Endothelial cell (in vitro differentiated cells): ENCODE data around the gene BPIFB4. TPM values are rescaled to one million over a fixed set of nuclear protein-coding genes. Genes with fewer than 3 reads are reported as not detected.

Experiments
- DNase-seq: peaks from one replicate; pipeline ENCODE4 v3.0.0; 2021; ENCODE audit warnings: low spot score
- H3K27ac Mint-ChIP-seq: one replicate; pipeline ENCODE4 v1.8.0; 2021; ENCODE audit warnings: mixed read lengths, inconsistent platforms; ENCODE audit not compliant: unreplicated experiment
- H3K27me3 Mint-ChIP-seq: one replicate; pipeline ENCODE4 v1.8.0; 2021; ENCODE audit warnings: mild to moderate bottlenecking, moderate library complexity, mixed read lengths, inconsistent platforms; ENCODE audit not compliant: unreplicated experiment
- H3K36me3 Mint-ChIP-seq: one replicate; pipeline ENCODE4 v1.8.0; 2021; ENCODE audit warnings: mild to moderate bottlenecking, low read depth, mixed read lengths, inconsistent platforms; ENCODE audit not compliant: unreplicated experiment
- H3K4me1 Mint-ChIP-seq: one replicate; pipeline ENCODE4 v1.8.0; 2021; ENCODE audit warnings: mild to moderate bottlenecking, mixed read lengths, inconsistent platforms; ENCODE audit not compliant: unreplicated experiment
- H3K4me3 Mint-ChIP-seq: one replicate; pipeline ENCODE4 v1.8.0; 2021; ENCODE audit warnings: mild to moderate bottlenecking, mixed read lengths, inconsistent platforms; ENCODE audit not compliant: unreplicated experiment
- H3K9me3 Mint-ChIP-seq: one replicate; pipeline ENCODE4 v1.8.0; 2021; ENCODE audit warnings: mixed read lengths, inconsistent platforms; ENCODE audit not compliant: unreplicated experiment
- total RNA-seq: library from RNA; stranded (reverse); fragmentation: NEBNext Ultra II Directional; extraction: Animal tissue kit (Norgen Biotek cat#: 25700); gene quantifications from one replicate; pipeline ENCODE4 v1.2.1, GENCODE V29; 2021; ENCODE audit not compliant: unreplicated experiment
- TF ChIP-seq, protein P1 (sequence below): fragments of 200-600 bp; sonication (generic); IDR thresholded peaks from one replicate; pipeline ENCODE4 v1.5.0; 2021; ENCODE audit warnings: antibody characterized with exemption; ENCODE audit not compliant: unreplicated experiment

Gene BPIFB4
- total RNA-seq, 1 donor from 2014 or later, result 2.1 TPM

DNA sequence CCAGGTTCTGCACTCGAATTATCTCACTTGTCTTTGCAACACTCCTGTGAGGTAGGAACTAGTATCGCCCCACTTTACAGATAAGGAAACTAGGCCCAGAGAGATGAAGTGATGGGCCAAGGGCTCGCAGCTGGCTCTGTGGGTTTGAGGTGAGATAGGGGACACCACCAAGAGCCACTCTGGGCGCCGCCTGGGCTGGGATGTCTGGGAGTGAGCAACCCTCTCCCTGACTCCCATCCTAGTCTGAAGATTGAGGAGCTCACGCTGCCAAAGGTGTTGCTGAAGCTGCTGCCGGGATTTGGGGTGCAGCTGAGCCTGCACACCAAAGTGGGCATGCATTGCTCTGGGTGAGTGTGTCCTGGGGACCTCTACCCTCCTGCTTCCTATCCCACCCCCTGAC lies 20.3 kb upstream of the BPIFB4 start:
- TF ChIP-seq, protein P1, sequence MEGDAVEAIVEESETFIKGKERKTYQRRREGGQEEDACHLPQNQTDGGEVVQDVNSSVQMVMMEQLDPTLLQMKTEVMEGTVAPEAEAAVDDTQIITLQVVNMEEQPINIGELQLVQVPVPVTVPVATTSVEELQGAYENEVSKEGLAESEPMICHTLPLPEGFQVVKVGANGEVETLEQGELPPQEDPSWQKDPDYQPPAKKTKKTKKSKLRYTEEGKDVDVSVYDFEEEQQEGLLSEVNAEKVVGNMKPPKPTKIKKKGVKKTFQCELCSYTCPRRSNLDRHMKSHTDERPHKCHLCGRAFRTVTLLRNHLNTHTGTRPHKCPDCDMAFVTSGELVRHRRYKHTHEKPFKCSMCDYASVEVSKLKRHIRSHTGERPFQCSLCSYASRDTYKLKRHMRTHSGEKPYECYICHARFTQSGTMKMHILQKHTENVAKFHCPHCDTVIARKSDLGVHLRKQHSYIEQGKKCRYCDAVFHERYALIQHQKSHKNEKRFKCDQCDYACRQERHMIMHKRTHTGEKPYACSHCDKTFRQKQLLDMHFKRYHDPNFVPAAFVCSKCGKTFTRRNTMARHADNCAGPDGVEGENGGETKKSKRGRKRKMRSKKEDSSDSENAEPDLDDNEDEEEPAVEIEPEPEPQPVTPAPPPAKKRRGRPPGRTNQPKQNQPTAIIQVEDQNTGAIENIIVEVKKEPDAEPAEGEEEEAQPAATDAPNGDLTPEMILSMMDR, result no peak
- Mint-ChIP-seq H3K4me3 (no peak overlapping the region), H3K36me3 (no peaks in the 10 kb centered on the region), H3K27me3 (peaks cover 2% of the 10 kb centered on the region), H3K27ac (no peak overlapping the region), H3K4me1 (peaks cover 10% of the 10 kb centered on the region), H3K9me3 (no peaks in the 10 kb centered on the region)
- no peak for DNase-seq

DNA sequence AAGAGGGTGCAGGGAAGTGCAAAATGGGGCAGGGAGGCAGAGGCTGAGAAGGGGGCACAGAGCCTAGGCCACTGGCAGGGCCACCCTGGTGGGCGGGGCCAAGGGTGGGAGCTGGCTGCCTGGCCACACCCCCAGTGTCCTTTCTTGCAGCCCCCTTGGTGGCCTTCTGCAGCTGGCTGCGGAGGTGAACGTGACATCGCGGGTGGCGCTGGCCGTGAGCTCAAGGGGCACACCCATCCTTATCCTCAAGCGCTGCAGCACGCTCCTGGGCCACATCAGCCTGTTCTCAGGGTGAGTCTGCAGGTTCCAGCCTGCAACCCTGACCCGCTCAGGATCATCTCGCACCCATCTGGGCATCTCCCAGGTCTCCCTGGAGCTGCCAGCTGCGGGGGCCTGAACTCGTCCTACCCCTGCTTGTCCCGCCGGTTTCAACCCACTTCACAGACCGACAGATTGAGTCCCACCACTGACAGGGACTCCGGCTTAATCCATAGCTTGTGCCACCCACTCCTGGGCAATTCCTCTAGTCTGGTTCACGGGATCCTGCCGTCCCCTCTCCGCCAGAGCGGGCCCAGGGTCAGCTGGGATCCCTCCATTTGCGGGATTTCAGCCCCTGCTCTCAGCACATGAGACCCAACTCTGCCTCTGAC lies 19.6 kb upstream of the BPIFB4 start:
- Mint-ChIP-seq H3K27me3 (peaks cover 2% of the 10 kb centered on the region), H3K36me3 (no peaks in the 10 kb centered on the region), H3K4me1 (peaks cover 10% of the 10 kb centered on the region), H3K9me3 (no peaks in the 10 kb centered on the region), H3K4me3 (no peak overlapping the region), H3K27ac (no peak overlapping the region)
- DNase-seq, result no peak
- TF ChIP-seq, protein P1, result no peak

DNA sequence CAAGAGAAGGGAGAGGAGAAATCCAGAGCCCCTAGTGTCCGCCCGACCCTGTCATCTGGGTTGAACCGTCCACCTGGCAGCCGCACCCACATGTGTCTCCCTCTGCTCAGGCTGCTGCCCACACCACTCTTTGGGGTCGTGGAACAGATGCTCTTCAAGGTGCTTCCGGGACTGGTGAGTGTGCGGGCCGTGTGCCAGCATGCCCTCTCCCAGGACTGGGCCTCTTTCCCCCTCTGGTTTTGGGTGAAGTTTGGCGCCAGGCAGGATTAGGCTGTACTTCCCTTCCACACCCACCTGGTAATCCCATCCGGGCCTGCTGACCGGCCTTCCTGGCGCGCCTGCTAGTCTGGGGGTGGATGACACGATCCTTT lies 17.8 kb upstream of the BPIFB4 start:
- H3K27me3 Mint-ChIP-seq, result no peaks in the 10 kb centered on the region
- H3K9me3 Mint-ChIP-seq, result no peaks in the 10 kb centered on the region
- peaks cover 4% of the 10 kb centered on the region for H3K4me1 Mint-ChIP-seq
- DNase-seq, result no peak
- H3K36me3 Mint-ChIP-seq, result no peaks in the 10 kb centered on the region
- H3K4me3 Mint-ChIP-seq, result no peak overlapping the region
- TF ChIP-seq, protein P1, result no peak
- no peak overlapping the region for H3K27ac Mint-ChIP-seq

DNA sequence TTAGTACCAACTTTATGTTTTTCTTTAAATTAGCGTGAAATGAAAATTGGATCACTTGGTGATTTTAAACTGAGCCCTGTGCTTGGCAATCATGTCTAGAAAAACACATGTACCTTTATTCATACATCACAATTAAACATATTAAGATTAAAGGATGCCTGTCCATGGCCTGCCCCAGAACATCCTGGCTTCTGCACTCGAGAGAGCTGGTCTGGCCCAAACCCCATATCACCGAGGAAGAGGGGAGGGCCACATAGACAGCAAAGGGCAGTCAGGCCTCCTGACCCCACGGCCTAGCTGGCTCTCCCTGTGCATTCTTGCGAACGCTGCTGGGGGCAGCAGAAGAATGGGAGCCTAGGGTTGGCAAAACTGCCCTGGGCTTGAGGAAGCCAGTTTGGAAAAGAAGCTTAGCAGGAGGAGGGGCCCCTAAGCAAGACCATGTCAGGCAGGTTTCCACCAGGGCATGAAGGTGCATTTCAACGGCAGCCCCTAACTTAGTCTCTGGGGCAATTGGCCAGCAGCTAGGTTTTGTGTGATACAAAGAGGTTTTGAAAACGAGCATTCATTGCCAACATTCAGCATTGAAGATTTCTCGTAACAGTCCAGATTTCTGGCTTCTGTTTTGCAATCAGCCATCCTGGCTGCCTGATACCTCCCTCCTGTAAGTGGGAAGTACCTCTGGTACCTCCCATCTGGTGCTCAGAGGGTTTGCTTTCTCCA lies 17.2 kb upstream of the BPIFB4 start:
- H3K36me3 Mint-ChIP-seq, result no peaks in the 10 kb centered on the region
- no peak for DNase-seq
- TF ChIP-seq, protein P1, result no peak
- no peak overlapping the region for H3K4me3 Mint-ChIP-seq
- no peaks in the 10 kb centered on the region for H3K9me3 Mint-ChIP-seq
- H3K27me3 Mint-ChIP-seq, result no peaks in the 10 kb centered on the region
- peaks cover 4% of the 10 kb centered on the region for H3K4me1 Mint-ChIP-seq
- H3K27ac Mint-ChIP-seq, result no peak overlapping the region

DNA sequence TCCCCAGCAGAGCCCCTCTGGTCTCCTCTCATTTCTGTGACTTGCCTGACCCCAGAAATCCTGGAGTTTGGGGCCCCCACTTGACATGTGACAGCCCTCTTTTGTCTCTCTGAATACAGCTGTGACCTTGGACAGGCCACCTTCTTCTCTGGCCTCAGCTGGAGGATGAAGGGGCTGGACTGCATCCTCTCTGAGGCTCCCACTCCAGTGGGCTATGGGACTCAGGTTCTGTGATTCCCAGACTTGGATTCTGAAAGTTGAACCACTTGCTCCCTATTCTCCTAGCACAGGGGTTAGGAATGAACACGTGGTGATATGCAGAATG lies 16.7 kb upstream of the BPIFB4 start:
- Mint-ChIP-seq H3K27me3 (peaks cover 3% of the 10 kb centered on the region), H3K4me1 (peaks cover 4% of the 10 kb centered on the region), H3K27ac (no peak overlapping the region), H3K36me3 (no peaks in the 10 kb centered on the region), H3K4me3 (no peak overlapping the region), H3K9me3 (no peaks in the 10 kb centered on the region)
- DNase-seq, result no peak
- TF ChIP-seq, protein P1, result no peak
